Calu3 (cell line): ENCODE measurements around the gene UFSP1. TPM values are rescaled to one million over a fixed set of nuclear protein-coding genes. Genes with fewer than 3 reads are reported as not detected.
A peak's percentile ranks its signal among the peaks of the same experiment; 100 is the strongest.

Experiments
- BruUV-seq: library from RNA; stranded (reverse); fragments of 400-500 nt; replicated peaks from 2 replicates; lab custom pipeline; 2021; lab: Mats Ljungman, UMichigan
- CTCF ChIA-PET: fragments of 300-600 bp; sonication (Branson Sonifier 250); formaldehyde crosslinking; loops from one replicate; lab custom pipeline; 2022; ENCODE audit warnings: antibody characterized with exemption; lab: Charles Lee
- DNase-seq: peaks from one replicate; pipeline ENCODE4 v3.0.0; 2022
- H3K27ac Mint-ChIP-seq: one replicate; pipeline ENCODE4 v1.8.0; 2022; ENCODE audit warnings: mixed read lengths; ENCODE audit not compliant: unreplicated experiment
- H3K27me3 Mint-ChIP-seq: one replicate; pipeline ENCODE4 v1.8.0; 2022; ENCODE audit warnings: mixed read lengths; ENCODE audit not compliant: unreplicated experiment
- H3K36me3 Mint-ChIP-seq: one replicate; pipeline ENCODE4 v1.8.0; 2022; ENCODE audit warnings: mild to moderate bottlenecking, moderate library complexity, mixed read lengths; ENCODE audit not compliant: insufficient read depth, unreplicated experiment
- H3K4me1 Mint-ChIP-seq: one replicate; pipeline ENCODE4 v1.8.0; 2022; ENCODE audit warnings: mild to moderate bottlenecking, low read depth, mixed read lengths; ENCODE audit not compliant: unreplicated experiment
- H3K4me3 Mint-ChIP-seq: one replicate; pipeline ENCODE4 v1.8.0; 2022; ENCODE audit warnings: mild to moderate bottlenecking, low read depth, moderate library complexity, mixed read lengths; ENCODE audit not compliant: unreplicated experiment
- H3K9me3 Mint-ChIP-seq: one replicate; pipeline ENCODE4 v1.8.0; 2022; ENCODE audit warnings: low read depth, mixed read lengths; ENCODE audit not compliant: unreplicated experiment
- CTCF ChIP-seq: fragments of 200-600 bp; IDR thresholded peaks from one replicate; pipeline ENCODE4 v1.8.0; 2022; ENCODE audit warnings: antibody characterized with exemption; ENCODE audit not compliant: unreplicated experiment
- intact Hi-C: fragments of 100-400 bp; cut with micrococcal nuclease; formaldehyde crosslinking; loops from one replicate; pipeline ENCODE4 v1.10.0; 2022; ENCODE audit not compliant: unreplicated experiment
- total RNA-seq: library from RNA; stranded (reverse); gene quantifications from 2 replicates; pipeline ENCODE4 v1.2.3, GENCODE V29; 2022

UFSP1 gene
- total RNA-seq, 1 experiment from 2014 or later = 4.2 TPM

- H3K4me1 Mint-ChIP-seq = no peaks in the 10 kb centered on the region
- DNase-seq = peak; percentile 82
- intact Hi-C loops = no loop called here
- peak within 1 kb of the TSS; percentile 79 for H3K4me3 Mint-ChIP-seq
- H3K9me3 Mint-ChIP-seq = no peaks in the 10 kb centered on the region
- BruUV-seq = TSS peak; percentile 83
- CTCF ChIA-PET = no interaction called here
- peak within 1 kb of the TSS; percentile 91 for H3K27ac Mint-ChIP-seq
- peaks cover 44% of the 10 kb centered on the region for H3K36me3 Mint-ChIP-seq
- no peak for TF ChIP-seq CTCF
- H3K27me3 Mint-ChIP-seq = no peaks in the 10 kb centered on the region
These were observed 22.3 kb downstream of the UFSP1 start, which contains the start of gene TRIP6 for GRCh38 chr7:100867040-100867775. TSS of gene TRIP6 (plus strand) at chr7:100867387. CDS start at chr7:100867498, 111 bp downstream.

GRCh38 chr7:100866729-100867039 is 22.8 kb downstream of the UFSP1 start:
- H3K4me1 Mint-ChIP-seq = no peaks in the 10 kb centered on the region
- CTCF ChIA-PET = no interaction called here
- H3K9me3 Mint-ChIP-seq = no peaks in the 10 kb centered on the region
- H3K36me3 Mint-ChIP-seq = peaks cover 38% of the 10 kb centered on the region
- intact Hi-C loops = no loop called here
- peak overlapping the region; percentile 91 for H3K27ac Mint-ChIP-seq
- H3K4me3 Mint-ChIP-seq = peak overlapping the region; percentile 79
- no TSS peak for BruUV-seq
- H3K27me3 Mint-ChIP-seq = no peaks in the 10 kb centered on the region
- no peak for DNase-seq
- no peak for TF ChIP-seq CTCF

DNA sequence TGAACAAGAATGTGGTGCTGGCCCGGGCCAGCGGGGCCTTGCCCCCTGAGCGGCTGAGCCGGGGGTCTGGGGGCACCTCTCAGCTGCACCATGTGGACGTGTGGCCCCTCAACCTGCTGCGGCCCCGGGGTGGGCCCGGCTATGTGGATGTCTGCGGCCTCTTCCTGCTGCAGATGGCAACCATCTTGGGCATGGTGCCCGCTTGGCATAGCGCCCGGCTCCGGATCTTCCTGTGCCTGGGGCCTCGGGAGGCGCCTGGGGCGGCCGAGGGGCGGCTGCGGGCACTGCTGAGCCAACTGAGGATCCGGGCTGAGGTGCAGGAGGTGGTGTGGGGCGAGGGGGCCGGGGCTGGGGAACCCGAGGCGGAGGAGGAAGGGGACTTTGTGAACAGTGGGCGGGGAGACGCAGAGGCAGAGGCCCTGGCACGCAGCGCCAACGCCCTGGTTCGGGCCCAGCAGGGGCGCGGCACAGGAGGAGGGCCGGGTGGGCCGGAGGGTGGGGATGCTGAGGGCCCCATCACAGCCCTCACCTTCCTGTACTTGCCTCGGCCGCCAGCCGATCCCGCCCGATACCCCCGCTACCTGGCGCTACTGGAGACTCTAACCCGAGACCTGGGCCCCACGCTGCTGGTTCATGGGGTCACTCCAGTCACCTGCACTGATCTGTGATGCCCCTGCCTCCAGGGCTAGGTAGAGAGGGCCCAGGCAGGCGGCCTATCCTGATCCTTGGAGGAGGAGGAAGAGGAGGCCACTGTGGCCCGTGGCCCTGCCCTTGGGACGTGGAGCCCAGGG is 23.4 kb downstream of the UFSP1 start:
- Mint-ChIP-seq H3K4me3 (peak overlapping the region; percentile 79), H3K27me3 (no peaks in the 10 kb centered on the region), H3K9me3 (no peaks in the 10 kb centered on the region), H3K36me3 (peaks cover 37% of the 10 kb centered on the region), H3K27ac (peak overlapping the region; percentile 91), H3K4me1 (no peaks in the 10 kb centered on the region)
- CTCF ChIA-PET = no interaction called here
- intact Hi-C loops = no loop called here
- no TSS peak for BruUV-seq
- peak; percentile 79 for DNase-seq
- TF ChIP-seq CTCF = no peak

GRCh38 chr7:100865372-100865911 is 24.1 kb downstream of the UFSP1 start:
- Mint-ChIP-seq H3K4me3 (peak overlapping the region; percentile 79), H3K4me1 (no peaks in the 10 kb centered on the region), H3K9me3 (no peaks in the 10 kb centered on the region), H3K27me3 (no peaks in the 10 kb centered on the region), H3K36me3 (peaks cover 41% of the 10 kb centered on the region), H3K27ac (no peak overlapping the region)
- BruUV-seq = no TSS peak
- intact Hi-C loops = no loop called here
- CTCF ChIA-PET = no interaction called here
- DNase-seq = peak; percentile 58
- no peak for TF ChIP-seq CTCF
